Fibroblast of pulmonary artery (primary cell): ENCODE measurements around the gene COL4A3.
A peak's percentile ranks its signal among the peaks of the same experiment; 100 is the strongest.

Source experiments
- DNase-seq: peaks from one replicate; pipeline ENCODE4 v3.0.0-alpha.2; 2010; ENCODE audit warnings: low read depth
- H3K4me3 ChIP-seq: replicated peaks from 2 replicates; pipeline ENCODE4 v1.5.1; 2011; ENCODE audit warnings: low read depth, mild to moderate bottlenecking, control low read depth, low read length, moderate library complexity
- TF ChIP-seq, protein P1 (sequence below): IDR thresholded peaks from 2 replicates; pipeline ENCODE4 v1.5.1; 2011; ENCODE audit warnings: mild to moderate bottlenecking, control low read depth, low read length, inconsistent platforms; ENCODE audit errors: missing control alignments

The COL4A3 gene

DNA sequence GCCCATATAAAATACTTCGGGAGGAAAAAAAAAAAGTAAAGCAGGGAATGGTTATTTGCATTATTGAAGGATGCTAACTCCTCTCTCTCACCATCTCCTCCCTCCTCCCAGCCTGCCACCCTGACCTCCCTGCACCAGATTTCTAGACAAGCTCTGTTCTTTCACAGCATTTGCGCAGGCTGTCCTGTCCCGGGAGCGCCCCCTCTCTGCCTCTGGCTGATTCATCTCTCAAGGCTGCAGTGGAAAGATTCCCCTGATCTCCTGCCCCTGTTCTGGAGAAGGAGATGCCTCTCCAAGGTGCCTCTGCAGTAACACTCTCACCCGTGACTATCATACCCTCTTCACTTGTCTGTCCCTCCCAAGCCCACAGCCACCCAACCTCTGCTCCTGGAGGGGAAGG lies 38.9 kb upstream of the COL4A3 start:
- H3K4me3 ChIP-seq, result no peak overlapping the region
- TF ChIP-seq, protein P1, sequence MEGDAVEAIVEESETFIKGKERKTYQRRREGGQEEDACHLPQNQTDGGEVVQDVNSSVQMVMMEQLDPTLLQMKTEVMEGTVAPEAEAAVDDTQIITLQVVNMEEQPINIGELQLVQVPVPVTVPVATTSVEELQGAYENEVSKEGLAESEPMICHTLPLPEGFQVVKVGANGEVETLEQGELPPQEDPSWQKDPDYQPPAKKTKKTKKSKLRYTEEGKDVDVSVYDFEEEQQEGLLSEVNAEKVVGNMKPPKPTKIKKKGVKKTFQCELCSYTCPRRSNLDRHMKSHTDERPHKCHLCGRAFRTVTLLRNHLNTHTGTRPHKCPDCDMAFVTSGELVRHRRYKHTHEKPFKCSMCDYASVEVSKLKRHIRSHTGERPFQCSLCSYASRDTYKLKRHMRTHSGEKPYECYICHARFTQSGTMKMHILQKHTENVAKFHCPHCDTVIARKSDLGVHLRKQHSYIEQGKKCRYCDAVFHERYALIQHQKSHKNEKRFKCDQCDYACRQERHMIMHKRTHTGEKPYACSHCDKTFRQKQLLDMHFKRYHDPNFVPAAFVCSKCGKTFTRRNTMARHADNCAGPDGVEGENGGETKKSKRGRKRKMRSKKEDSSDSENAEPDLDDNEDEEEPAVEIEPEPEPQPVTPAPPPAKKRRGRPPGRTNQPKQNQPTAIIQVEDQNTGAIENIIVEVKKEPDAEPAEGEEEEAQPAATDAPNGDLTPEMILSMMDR, result peak; percentile 14
- DNase-seq, result no peak

DNA sequence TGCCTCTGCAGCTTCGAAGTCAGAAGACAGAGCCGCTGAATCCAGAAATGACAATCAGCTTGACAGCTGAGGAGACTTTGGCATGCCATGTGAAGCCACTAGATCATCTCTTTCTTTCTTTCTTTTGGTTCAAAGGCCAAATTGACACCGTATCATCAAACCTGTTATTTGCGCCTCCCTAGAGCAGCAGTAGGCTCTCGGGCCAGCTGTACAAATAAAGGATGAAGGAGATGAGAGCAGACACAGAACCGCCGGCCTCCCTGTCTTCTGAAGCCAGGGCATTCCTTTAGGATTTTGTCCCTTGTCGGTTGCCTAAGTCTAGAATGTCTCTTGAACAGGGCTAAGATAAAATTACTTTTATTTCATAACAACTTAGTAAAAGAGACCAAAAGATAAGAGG lies 37.2 kb upstream of the COL4A3 start:
- no peak for DNase-seq
- TF ChIP-seq, protein P1, result no peak
- H3K4me3 ChIP-seq, result no peak overlapping the region

DNA sequence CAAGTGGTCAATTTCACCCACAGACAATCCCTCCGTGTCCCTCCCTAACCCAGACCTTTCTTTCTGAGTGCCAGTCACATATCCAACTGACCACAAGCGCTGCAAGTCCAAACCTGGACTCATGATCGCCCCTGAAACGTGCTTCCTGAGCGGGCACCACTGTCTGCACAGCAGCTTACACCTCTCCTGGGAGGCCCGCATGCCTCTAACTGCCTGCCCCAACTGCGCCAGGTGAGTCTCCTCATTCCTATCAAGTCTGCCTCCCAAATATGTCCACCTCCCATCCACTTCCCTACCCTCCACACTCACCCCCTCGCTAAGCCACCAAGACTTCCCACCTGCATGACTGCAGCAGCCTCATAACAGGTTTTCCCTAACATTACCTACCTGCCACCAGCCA lies 33.8 kb upstream of the COL4A3 start:
- DNase-seq, result no peak
- no peak overlapping the region for H3K4me3 ChIP-seq
- TF ChIP-seq, protein P1, result no peak

DNA sequence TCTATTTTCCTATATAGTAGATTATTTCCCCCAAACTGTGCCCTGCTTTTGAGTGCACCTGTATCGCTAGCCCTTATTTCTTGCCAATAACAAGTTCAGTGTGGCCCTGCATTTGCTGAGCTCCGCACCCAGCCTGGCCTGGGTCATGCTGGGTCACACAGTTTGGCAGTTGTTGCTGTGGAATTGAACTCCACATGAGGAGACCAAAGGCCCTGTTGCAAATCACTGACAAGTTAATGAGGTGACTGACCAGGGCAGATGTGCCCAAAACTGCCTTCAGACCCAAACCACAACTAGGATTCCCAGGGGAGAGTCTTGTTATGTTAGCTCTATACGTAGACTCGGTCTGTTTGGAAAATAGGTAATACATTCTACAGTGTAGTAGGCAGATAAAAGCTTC lies 31.4 kb upstream of the COL4A3 start:
- TF ChIP-seq, protein P1, result no peak
- H3K4me3 ChIP-seq, result no peak overlapping the region
- DNase-seq, result no peak

DNA sequence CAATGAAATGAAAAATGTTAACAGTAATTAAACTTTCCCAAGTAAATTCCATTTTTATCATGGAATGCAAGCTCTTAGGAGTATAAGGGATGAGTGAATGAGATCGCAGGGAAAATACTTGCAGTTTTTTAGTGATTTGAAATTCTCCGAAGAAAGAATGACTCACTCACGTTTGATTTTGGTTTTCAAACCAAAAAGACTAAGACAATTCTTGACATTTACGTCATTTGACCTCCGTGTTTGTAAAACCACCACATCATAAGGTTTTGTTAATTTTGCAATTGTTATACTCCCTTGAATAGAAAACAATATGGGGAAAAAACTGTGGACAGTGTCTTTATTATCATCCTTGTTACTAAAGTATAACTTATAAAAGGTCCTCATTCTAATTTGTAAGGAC lies 29.8 kb upstream of the COL4A3 start:
- peak; percentile 49 for DNase-seq
- H3K4me3 ChIP-seq, result no peak overlapping the region
- TF ChIP-seq, protein P1, result no peak

DNA sequence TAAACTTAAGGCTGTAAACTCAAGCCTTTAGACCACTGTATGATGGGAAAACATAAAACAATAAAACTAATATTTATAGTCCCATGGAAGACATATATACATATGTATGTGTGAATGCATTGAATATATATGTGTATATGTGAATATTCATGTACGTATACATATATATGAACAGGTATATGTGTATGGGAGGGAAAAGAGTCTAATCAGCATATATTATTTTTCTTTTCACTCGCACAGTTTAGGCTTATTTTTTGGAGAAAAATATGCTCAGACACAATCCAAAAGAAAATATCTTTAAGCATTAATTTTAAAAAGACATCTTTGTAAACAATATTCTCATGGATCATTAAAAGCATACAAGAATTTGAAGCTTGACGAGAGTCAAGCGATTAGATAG lies 23.1 kb upstream of the COL4A3 start:
- no peak for DNase-seq
- TF ChIP-seq, protein P1, result no peak
- no peak overlapping the region for H3K4me3 ChIP-seq

DNA sequence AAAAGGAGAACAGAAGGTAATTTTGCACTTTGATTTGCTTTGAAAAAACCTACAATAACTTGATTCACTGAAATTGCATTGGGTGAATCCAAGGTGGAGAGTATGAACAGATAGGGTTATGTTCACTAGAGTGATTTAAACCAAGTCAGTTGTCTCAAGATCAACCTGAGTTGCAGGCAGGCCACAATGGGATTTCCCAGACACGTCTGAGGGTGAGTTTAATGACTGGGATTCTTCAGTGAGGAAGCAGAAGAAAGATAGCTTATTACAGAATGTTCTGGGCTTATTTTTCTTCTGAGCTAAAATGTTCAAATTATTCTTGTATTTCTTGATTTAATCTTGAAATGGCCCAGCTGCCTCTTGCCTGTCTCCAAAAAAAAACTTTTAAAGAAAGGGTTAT lies 20.5 kb upstream of the COL4A3 start:
- no peak for DNase-seq
- TF ChIP-seq, protein P1, result no peak
- no peak overlapping the region for H3K4me3 ChIP-seq
